GM19193 (cell line): ENCODE measurements around the gene HOMEZ.

Experiments
- POLR2A ChIP-seq: IDR thresholded peaks from 4 replicates; pipeline ENCODE4 v1.6.1; 2011; ENCODE audit not compliant: insufficient read depth, insufficient read length; ENCODE audit errors: extremely low read depth

HOMEZ gene

GRCh38 chr14:23319746-23320583 is 34.0 kb upstream of the HOMEZ start:
- no peak for TF ChIP-seq POLR2A

GRCh38 chr14:23316300-23316699 is 30.4 kb upstream of the HOMEZ start:
- no peak for TF ChIP-seq POLR2A

- no peak for TF ChIP-seq POLR2A
These were observed 24.6 kb upstream of the HOMEZ start for GRCh38 chr14:23310546-23310945.

GRCh38 chr14:23308721-23309445 is 23.0 kb upstream of the HOMEZ start:
- TF ChIP-seq POLR2A: no peak

GRCh38 chr14:23307687-23308644 is 22.0 kb upstream of the HOMEZ start:
- TF ChIP-seq POLR2A: no peak

- no peak for TF ChIP-seq POLR2A
These were observed 21.2 kb upstream of the HOMEZ start for GRCh38 chr14:23307146-23307530.

- peak; percentile 79 for TF ChIP-seq POLR2A
These were observed 20.6 kb upstream of the HOMEZ start, which contains the start of gene BCL2L2 for GRCh38 chr14:23306412-23307145. Gene BCL2L2, plus strand, starts transcription at chr14:23306833. Its CDS starts 935 bp downstream, at chr14:23307768.

- peak; percentile 73 for TF ChIP-seq POLR2A
These were observed 16.6 kb upstream of the HOMEZ start, which contains the start of gene PPP1R3E for GRCh38 chr14:23302290-23303225. Gene PPP1R3E, minus strand, starts transcription at chr14:23302859. Its CDS starts 283 bp downstream, at chr14:23302576.

- peak; percentile 71 for TF ChIP-seq POLR2A
These were observed 16.0 kb upstream of the HOMEZ start for GRCh38 chr14:23301969-23302289.

- TF ChIP-seq POLR2A: peak; percentile 51
These were observed 15.5 kb upstream of the HOMEZ start for GRCh38 chr14:23301288-23301968.

GRCh38 chr14:23300687-23301223 is 14.8 kb upstream of the HOMEZ start:
- TF ChIP-seq POLR2A: no peak

- no peak for TF ChIP-seq POLR2A
These were observed 14.2 kb upstream of the HOMEZ start for GRCh38 chr14:23299986-23300686.
